GM06990 (cell line): ENCODE results near the gene OGDHL.

Experiments
- DNase-seq: peaks from one replicate; pipeline ENCODE4 v3.0.0-alpha.2; 2011; ENCODE audit not compliant: insufficient read length; ENCODE audit errors: extremely low read depth
- H3K27me3 ChIP-seq: replicated peaks from 2 replicates; pipeline ENCODE4 v1.6.0; 2011; ENCODE audit warnings: low read length; ENCODE audit not compliant: control insufficient read depth, insufficient read depth
- H3K36me3 ChIP-seq: 2 replicates; pipeline ENCODE4 v1.5.1; 2011; ENCODE audit warnings: low read length; ENCODE audit not compliant: control insufficient read depth, insufficient read depth
- H3K4me3 ChIP-seq: replicated peaks from 2 replicates; pipeline ENCODE4 v1.5.1; 2011; ENCODE audit warnings: low read depth, mild to moderate bottlenecking, control low read depth, low read length
- TF ChIP-seq, protein P1 (sequence below): IDR thresholded peaks from 2 replicates; pipeline ENCODE4 v1.5.1; 2011; ENCODE audit warnings: low read length, control low read depth, mild to moderate bottlenecking, inconsistent platforms; ENCODE audit not compliant: insufficient read depth, poor library complexity, severe bottlenecking

Gene OGDHL

DNA sequence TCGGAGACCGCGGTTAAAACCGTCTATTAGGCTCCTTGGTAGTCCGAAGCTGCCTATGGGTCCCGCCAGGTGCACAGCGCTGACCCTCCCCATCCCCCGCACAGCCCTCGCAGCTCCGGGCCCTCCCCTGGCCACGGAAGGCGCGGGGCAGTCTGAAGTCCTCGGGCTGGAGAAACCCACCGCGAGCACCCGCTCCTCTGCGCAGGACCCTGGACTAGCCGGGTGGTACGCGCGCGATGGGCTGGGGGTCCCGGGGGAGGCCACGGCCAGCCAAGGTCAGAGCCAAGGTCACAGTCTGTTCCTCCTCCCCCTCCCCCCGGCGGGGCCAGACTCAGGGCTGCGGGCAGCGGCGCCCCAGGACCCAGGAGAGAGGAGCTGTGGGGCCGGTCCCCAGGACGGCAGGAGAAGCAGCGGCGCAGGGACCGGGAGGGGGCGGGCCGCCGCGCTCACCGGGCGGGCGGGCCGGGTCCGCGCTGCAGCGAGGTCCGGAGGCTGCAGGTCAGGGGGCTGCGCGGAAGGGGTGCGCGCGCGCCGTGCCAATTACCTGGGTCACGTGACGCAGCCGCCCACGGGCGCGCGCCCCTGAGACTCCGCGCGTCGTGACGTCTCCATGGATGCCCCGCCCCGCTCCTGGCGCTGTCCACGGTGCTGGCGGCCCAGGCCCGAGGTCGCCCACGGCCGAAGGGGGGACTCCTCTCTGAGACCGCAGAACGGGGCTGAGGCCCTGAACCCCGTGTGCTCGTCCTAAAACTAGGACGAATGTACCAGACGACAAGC, at the start of gene OGDHL:
Gene OGDHL (minus strand): TSS at position 535 of the 777 bp plus-strand sequence. CDS start 3,731 bp downstream, outside the sequence.
- Histone ChIP-seq H3K36me3 (no peaks in the 10 kb centered on the region), H3K27me3 (no peaks in the 10 kb centered on the region; the same call in 1 of the 2 replicates), H3K4me3 (peak within 1 kb of the TSS; percentile 51)
- TF ChIP-seq, protein P1, sequence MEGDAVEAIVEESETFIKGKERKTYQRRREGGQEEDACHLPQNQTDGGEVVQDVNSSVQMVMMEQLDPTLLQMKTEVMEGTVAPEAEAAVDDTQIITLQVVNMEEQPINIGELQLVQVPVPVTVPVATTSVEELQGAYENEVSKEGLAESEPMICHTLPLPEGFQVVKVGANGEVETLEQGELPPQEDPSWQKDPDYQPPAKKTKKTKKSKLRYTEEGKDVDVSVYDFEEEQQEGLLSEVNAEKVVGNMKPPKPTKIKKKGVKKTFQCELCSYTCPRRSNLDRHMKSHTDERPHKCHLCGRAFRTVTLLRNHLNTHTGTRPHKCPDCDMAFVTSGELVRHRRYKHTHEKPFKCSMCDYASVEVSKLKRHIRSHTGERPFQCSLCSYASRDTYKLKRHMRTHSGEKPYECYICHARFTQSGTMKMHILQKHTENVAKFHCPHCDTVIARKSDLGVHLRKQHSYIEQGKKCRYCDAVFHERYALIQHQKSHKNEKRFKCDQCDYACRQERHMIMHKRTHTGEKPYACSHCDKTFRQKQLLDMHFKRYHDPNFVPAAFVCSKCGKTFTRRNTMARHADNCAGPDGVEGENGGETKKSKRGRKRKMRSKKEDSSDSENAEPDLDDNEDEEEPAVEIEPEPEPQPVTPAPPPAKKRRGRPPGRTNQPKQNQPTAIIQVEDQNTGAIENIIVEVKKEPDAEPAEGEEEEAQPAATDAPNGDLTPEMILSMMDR: no peak
- DNase-seq: peak; percentile 57

DNA sequence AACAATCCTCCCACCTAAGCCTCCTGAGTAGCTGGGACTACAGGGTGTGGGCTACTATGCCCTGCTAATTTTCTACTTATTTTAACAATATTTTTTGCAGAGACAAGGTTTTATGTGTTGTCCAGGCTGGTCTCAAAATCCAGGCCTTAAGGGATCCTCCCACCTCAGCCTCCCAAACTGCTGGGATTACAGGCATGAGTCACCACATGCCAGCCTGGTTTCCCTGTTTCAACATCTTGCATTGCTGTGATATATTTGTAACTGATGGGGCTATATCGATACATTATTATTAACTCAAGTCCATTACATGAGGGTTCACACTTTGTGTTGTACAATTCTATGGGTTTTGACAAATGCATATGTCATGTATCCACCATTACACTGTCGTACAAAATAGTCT, 41.9 kb upstream of the OGDHL start:
- TF ChIP-seq, protein P1: no peak
- DNase-seq: no peak
- Histone ChIP-seq H3K4me3 (no peak overlapping the region), H3K27me3 (no peaks in the 10 kb centered on the region), H3K36me3 (no peaks in the 10 kb centered on the region)

DNA sequence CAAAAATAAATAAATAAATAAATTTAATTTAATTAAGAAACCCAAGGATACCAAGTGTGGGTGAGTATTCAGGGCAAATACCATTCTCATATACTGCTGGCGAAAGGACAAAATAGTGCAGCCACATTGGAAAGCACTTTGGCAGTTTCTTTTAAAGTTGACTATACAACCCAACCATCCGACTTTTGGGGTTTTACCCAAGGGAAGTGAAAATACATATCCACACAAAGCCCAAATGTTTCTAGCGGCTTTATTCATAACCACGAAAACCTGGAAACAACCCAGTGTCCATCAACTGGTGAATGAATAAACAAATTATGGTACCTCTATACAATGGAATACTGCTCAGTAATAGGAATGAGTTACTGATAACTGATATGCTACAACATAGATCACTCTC, 36.2 kb upstream of the OGDHL start:
- Histone ChIP-seq H3K4me3 (no peak overlapping the region), H3K27me3 (no peaks in the 10 kb centered on the region), H3K36me3 (no peaks in the 10 kb centered on the region)
- no peak for DNase-seq
- TF ChIP-seq, protein P1: no peak

DNA sequence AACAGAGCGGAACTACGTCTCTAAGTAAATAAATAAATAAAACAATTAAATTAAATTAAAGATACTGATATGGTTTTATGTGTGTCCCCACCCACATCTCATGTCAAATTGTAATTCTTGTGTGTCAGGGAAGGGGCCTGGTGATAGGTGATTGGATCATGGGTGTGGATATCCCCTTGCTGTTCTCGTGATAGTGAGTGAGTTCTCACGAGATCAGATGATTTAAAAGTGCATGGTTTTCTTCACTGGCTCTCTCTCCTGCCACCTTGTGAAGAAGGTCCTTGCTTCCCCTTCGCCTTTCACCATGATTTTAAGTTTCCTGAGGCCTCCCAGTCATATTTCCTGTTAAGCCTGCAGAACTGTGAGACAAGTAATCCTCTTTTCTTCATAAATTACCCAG, 29.0 kb upstream of the OGDHL start:
- no peaks in the 10 kb centered on the region for H3K27me3 ChIP-seq
- H3K36me3 ChIP-seq: no peaks in the 10 kb centered on the region
- DNase-seq: no peak
- TF ChIP-seq, protein P1: no peak
- no peak overlapping the region for H3K4me3 ChIP-seq

DNA sequence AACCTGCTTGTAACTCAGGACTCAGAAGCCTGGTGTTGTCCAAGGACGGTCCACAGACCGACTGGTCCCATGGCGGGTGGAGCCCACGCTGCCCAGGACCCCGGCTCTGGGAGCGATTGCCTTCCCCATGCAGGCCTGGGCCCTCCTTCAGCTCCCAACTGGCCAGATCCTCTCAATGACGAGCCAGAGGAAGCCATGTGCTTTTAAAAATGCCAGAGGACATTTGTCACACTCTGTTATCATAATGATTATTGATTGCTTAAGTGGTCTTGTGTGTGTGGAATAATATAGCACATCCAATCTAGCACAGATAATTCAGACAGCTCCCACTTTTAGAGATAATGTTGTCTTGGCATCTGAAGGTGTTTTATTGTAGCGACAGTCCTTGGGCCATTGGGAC, 22.6 kb upstream of the OGDHL start:
- no peaks in the 10 kb centered on the region for H3K27me3 ChIP-seq
- TF ChIP-seq, protein P1: no peak
- no peak for DNase-seq
- H3K4me3 ChIP-seq: no peak overlapping the region
- no peaks in the 10 kb centered on the region for H3K36me3 ChIP-seq
